ENCODE measurements around the gene ITFG2.

Gene ITFG2

DNA sequence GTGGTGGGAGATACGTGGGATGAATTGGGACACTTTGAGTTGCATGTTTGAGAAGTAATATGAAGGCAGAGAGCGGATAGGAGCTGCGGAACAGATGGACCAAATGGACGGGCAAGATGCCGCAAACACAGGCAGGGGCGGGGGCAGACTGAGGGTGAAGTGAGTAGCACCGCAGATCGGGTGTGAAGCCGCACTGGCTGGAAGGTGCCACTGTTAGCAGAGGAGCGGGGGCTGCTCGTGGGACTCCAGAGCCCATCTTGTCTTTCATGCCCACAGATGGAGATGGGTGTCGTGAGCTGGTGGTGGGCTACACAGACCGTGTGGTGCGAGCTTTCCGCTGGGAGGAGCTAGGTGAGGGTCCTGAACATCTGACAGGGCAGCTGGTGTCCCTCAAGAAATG is 7.3 kb downstream of the ITFG2 start:
- Histone ChIP-seq H3K9me3 (ENCODE audit: insufficient read depth, low read depth, low read length) (no peaks in the 10 kb centered on the region), H3K9ac (ENCODE audit: low read depth, low read length) (peak overlapping the region; percentile 41; the same call in 1 of the 2 replicates), H3K4me1 (ENCODE audit: insufficient read depth, low read length) (peaks cover 6% of the 10 kb centered on the region; the same call in 1 of the 2 replicates), H3K27me3 (ENCODE audit: insufficient read depth, low read length) (no peaks in the 10 kb centered on the region), H3K4me3 (ENCODE audit: low read length) (no peak overlapping the region), H3K36me3 (ENCODE audit: insufficient read depth, low read depth, low read length) (peaks cover 75% of the 10 kb centered on the region), H3K27ac (ENCODE audit: low read length) (no peak overlapping the region)

- Histone ChIP-seq H3K27me3 (ENCODE audit: insufficient read depth, low read length) (no peaks in the 10 kb centered on the region), H3K9ac (ENCODE audit: low read depth, low read length) (peak overlapping the region; percentile 41), H3K9me3 (ENCODE audit: insufficient read depth, low read depth, low read length) (no peaks in the 10 kb centered on the region), H3K4me1 (ENCODE audit: insufficient read depth, low read length) (peaks cover 9% of the 10 kb centered on the region; the same call in 1 of the 2 replicates), H3K36me3 (ENCODE audit: insufficient read depth, low read depth, low read length) (peaks cover 79% of the 10 kb centered on the region), H3K4me3 (ENCODE audit: low read length) (no peak overlapping the region), H3K27ac (ENCODE audit: low read length) (no peak overlapping the region)
Observed at GRCh38 chr12:2820432-2820831, 8.0 kb downstream of the ITFG2 start.

DNA sequence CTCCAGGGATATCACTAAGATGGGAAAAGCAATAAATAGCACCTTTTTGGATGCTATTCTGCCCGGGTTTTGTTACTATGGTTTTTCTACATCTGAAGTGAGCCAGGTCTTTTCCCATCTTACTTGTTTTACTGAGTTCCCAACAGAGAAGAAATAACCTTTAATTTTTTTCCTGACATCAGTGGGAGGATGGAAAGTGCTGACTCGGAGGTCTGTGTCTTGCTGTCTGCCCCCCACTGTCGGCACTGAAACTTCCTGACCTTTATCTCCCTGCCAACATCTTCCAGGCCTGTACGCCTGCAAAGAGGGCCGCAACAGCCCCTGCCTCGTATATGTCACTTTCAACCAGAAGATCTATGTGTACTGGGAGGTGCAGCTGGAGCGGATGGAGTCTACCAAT is 11.0 kb downstream of the ITFG2 start:
- Histone ChIP-seq H3K9ac (ENCODE audit: low read depth, low read length) (no peak overlapping the region), H3K9me3 (ENCODE audit: insufficient read depth, low read depth, low read length) (no peaks in the 10 kb centered on the region), H3K27me3 (ENCODE audit: insufficient read depth, low read length) (no peaks in the 10 kb centered on the region), H3K27ac (ENCODE audit: low read length) (no peak overlapping the region), H3K4me1 (ENCODE audit: insufficient read depth, low read length) (peaks cover 17% of the 10 kb centered on the region; the same call in 1 of the 2 replicates), H3K4me3 (ENCODE audit: low read length) (no peak overlapping the region), H3K36me3 (ENCODE audit: insufficient read depth, low read depth, low read length) (peaks cover 88% of the 10 kb centered on the region)

GRCh38 chr12:2824541-2824940 is 12.1 kb downstream of the ITFG2 start:
- Histone ChIP-seq H3K27me3 (ENCODE audit: insufficient read depth, low read length) (no peaks in the 10 kb centered on the region), H3K4me3 (ENCODE audit: low read length) (no peak overlapping the region), H3K36me3 (ENCODE audit: insufficient read depth, low read depth, low read length) (peaks cover 90% of the 10 kb centered on the region), H3K9me3 (ENCODE audit: insufficient read depth, low read depth, low read length) (no peaks in the 10 kb centered on the region), H3K9ac (ENCODE audit: low read depth, low read length) (no peak overlapping the region; the same call in 1 of the 2 replicates), H3K27ac (ENCODE audit: low read length) (no peak overlapping the region), H3K4me1 (ENCODE audit: insufficient read depth, low read length) (peaks cover 17% of the 10 kb centered on the region; the same call in 1 of the 2 replicates)

DNA sequence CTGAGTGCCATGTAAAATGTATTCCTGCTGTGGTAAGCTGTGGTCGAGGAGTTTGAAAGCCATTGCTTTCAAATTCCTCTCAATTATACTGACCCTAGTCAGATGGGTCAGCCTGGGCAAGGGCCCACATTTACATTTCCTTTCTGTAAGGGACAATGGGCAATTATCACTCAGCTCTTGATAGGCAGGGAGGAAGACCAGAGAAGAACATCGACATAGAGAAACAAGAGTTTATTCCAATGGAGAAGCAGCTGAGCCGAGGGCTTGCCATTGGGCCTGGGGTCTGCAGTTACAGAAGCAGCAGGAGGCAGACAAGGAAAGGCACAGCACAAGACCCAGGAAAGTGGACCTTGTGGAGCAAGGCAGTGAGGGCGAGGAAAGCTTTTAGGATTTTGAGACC is 12.7 kb downstream of the ITFG2 start:
- peak overlapping the region; percentile 16 for H3K9ac ChIP-seq (ENCODE audit: low read depth, low read length)
- H3K4me1 ChIP-seq (ENCODE audit: insufficient read depth, low read length): peaks cover 15% of the 10 kb centered on the region; the same call in 1 of the 2 replicates
- H3K36me3 ChIP-seq (ENCODE audit: insufficient read depth, low read depth, low read length): peaks cover 84% of the 10 kb centered on the region
- H3K4me3 ChIP-seq (ENCODE audit: low read length): no peak overlapping the region
- no peaks in the 10 kb centered on the region for H3K9me3 ChIP-seq (ENCODE audit: insufficient read depth, low read depth, low read length)
- H3K27me3 ChIP-seq (ENCODE audit: insufficient read depth, low read length): no peaks in the 10 kb centered on the region
- H3K27ac ChIP-seq (ENCODE audit: low read length): no peak overlapping the region

GRCh38 chr12:2826036-2826435 is 13.6 kb downstream of the ITFG2 start:
- H3K9ac ChIP-seq (ENCODE audit: low read depth, low read length): peak overlapping the region; percentile 16; the same call in 1 of the 2 replicates
- no peaks in the 10 kb centered on the region for H3K9me3 ChIP-seq (ENCODE audit: insufficient read depth, low read depth, low read length)
- peaks cover 14% of the 10 kb centered on the region; the same call in 1 of the 2 replicates for H3K4me1 ChIP-seq (ENCODE audit: insufficient read depth, low read length)
- no peaks in the 10 kb centered on the region for H3K27me3 ChIP-seq (ENCODE audit: insufficient read depth, low read length)
- H3K27ac ChIP-seq (ENCODE audit: low read length): no peak overlapping the region
- H3K36me3 ChIP-seq (ENCODE audit: insufficient read depth, low read depth, low read length): peaks cover 77% of the 10 kb centered on the region
- H3K4me3 ChIP-seq (ENCODE audit: low read length): no peak overlapping the region

- H3K9me3 ChIP-seq (ENCODE audit: insufficient read depth, low read depth, low read length): no peaks in the 10 kb centered on the region
- H3K36me3 ChIP-seq (ENCODE audit: insufficient read depth, low read depth, low read length): peaks cover 69% of the 10 kb centered on the region
- H3K4me3 ChIP-seq (ENCODE audit: low read length): no peak overlapping the region
- peaks cover 14% of the 10 kb centered on the region; the same call in 1 of the 2 replicates for H3K4me1 ChIP-seq (ENCODE audit: insufficient read depth, low read length)
- no peaks in the 10 kb centered on the region for H3K27me3 ChIP-seq (ENCODE audit: insufficient read depth, low read length)
- H3K9ac ChIP-seq (ENCODE audit: low read depth, low read length): no peak overlapping the region
- H3K27ac ChIP-seq (ENCODE audit: low read length): no peak overlapping the region
Observed at GRCh38 chr12:2826721-2827515, 14.4 kb downstream of the ITFG2 start.

- peaks cover 45% of the 10 kb centered on the region for H3K36me3 ChIP-seq (ENCODE audit: insufficient read depth, low read depth, low read length)
- peaks cover 2% of the 10 kb centered on the region; the same call in 1 of the 2 replicates for H3K27me3 ChIP-seq (ENCODE audit: insufficient read depth, low read length)
- peaks cover 17% of the 10 kb centered on the region; the same call in 1 of the 2 replicates for H3K4me1 ChIP-seq (ENCODE audit: insufficient read depth, low read length)
- no peak overlapping the region for H3K9ac ChIP-seq (ENCODE audit: low read depth, low read length)
- no peak overlapping the region for H3K4me3 ChIP-seq (ENCODE audit: low read length)
- no peak overlapping the region for H3K27ac ChIP-seq (ENCODE audit: low read length)
- H3K9me3 ChIP-seq (ENCODE audit: insufficient read depth, low read depth, low read length): no peaks in the 10 kb centered on the region
Observed at GRCh38 chr12:2829275-2829674, 16.8 kb downstream of the ITFG2 start.

GRCh38 chr12:2832550-2833127 is 20.2 kb downstream of the ITFG2 start:
- H3K36me3 ChIP-seq (ENCODE audit: insufficient read depth, low read depth, low read length): peaks cover 14% of the 10 kb centered on the region; the same call in 1 of the 2 replicates
- H3K9me3 ChIP-seq (ENCODE audit: insufficient read depth, low read depth, low read length): no peaks in the 10 kb centered on the region
- H3K4me3 ChIP-seq (ENCODE audit: low read length): no peak overlapping the region
- H3K4me1 ChIP-seq (ENCODE audit: insufficient read depth, low read length): peaks cover 15% of the 10 kb centered on the region
- H3K27me3 ChIP-seq (ENCODE audit: insufficient read depth, low read length): peaks cover 18% of the 10 kb centered on the region
- no peak overlapping the region for H3K9ac ChIP-seq (ENCODE audit: low read depth, low read length)
- no peak overlapping the region for H3K27ac ChIP-seq (ENCODE audit: low read length)

DNA sequence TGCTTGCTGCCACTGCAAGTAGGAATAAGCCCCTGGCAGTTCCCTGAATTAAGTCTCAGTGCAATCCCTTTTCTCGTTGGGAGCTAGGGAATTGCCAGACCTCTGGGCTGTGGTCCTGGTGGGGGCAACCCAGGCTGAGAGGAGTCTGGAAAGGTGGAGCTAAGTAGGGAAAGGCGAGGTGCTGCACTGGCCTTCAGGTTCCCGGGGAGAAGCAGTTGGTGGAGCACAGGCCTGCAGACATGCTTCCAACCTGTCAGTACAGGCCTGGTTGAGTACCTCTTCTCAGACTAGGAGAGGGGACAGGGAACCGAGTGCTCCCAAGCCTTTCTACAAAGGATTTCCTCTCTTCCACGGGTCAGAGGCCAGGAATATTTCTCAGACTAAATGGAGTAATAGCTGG is 20.9 kb downstream of the ITFG2 start:
- Histone ChIP-seq H3K9ac (ENCODE audit: low read depth, low read length) (no peak overlapping the region), H3K9me3 (ENCODE audit: insufficient read depth, low read depth, low read length) (no peaks in the 10 kb centered on the region), H3K27ac (ENCODE audit: low read length) (no peak overlapping the region), H3K4me3 (ENCODE audit: low read length) (no peak overlapping the region), H3K27me3 (ENCODE audit: insufficient read depth, low read length) (peaks cover 18% of the 10 kb centered on the region), H3K4me1 (ENCODE audit: insufficient read depth, low read length) (peaks cover 15% of the 10 kb centered on the region), H3K36me3 (ENCODE audit: insufficient read depth, low read depth, low read length) (peaks cover 8% of the 10 kb centered on the region; the same call in 1 of the 2 replicates)

DNA sequence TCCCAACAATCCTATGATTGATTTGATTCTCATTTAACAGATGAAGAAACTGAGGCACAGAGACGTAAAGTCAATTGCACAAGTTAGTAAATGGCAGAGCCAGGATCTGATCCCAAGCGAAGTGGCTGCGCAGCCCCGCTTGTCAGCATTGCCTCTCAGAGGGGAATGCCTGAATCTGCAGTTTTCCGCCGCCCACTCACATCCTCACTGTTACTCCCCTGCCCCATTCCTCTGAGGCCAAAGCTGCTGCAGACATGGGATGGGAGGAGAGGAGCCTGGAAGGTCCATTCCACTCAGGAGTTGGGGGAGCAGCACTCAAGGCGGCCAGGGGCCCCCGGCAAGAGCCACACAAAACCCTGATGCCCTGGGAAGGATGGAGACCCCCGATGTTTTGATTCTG is 21.3 kb downstream of the ITFG2 start:
- H3K4me3 ChIP-seq (ENCODE audit: low read length): no peak overlapping the region
- H3K9me3 ChIP-seq (ENCODE audit: insufficient read depth, low read depth, low read length): no peaks in the 10 kb centered on the region
- peaks cover 15% of the 10 kb centered on the region for H3K4me1 ChIP-seq (ENCODE audit: insufficient read depth, low read length)
- peaks cover 5% of the 10 kb centered on the region; the same call in 1 of the 2 replicates for H3K36me3 ChIP-seq (ENCODE audit: insufficient read depth, low read depth, low read length)
- H3K9ac ChIP-seq (ENCODE audit: low read depth, low read length): no peak overlapping the region
- H3K27me3 ChIP-seq (ENCODE audit: insufficient read depth, low read length): peaks cover 18% of the 10 kb centered on the region
- no peak overlapping the region for H3K27ac ChIP-seq (ENCODE audit: low read length)
